Skeletal muscle tissue (tissue), 1 donor: ENCODE results near the gene FGD5. TPM values are rescaled to one million over a fixed set of nuclear protein-coding genes. Genes with fewer than 3 reads are reported as not detected.

Experiments used
- total RNA-seq: library from RNA; depleted of rRNA; stranded (reverse); fragments of >200 nt; gene quantifications from one replicate; pipeline ENCODE4 v1.2.3, GENCODE V29; 2014

Gene FGD5
- total RNA-seq, 1 donor from 2014 or later, result 15.7 TPM

Other genes with a start within 250 kb of the FGD5 start
- gene CCDC174, start 167.2 kb upstream of the FGD5 start, total RNA-seq, result 7.3 TPM
- gene C3orf20, start 143.8 kb upstream of the FGD5 start, total RNA-seq, result 0.52 TPM
- 27.7 TPM for gene NR2C2, start 128.6 kb downstream of the FGD5 start, total RNA-seq
- gene MRPS25, start 246.4 kb downstream of the FGD5 start, total RNA-seq, result 8.4 TPM